Heart left ventricle (tissue), 13 donors: ENCODE results near the gene UNC5C.

ENCODE experiments used
- POLR2A ChIP-seq, 2 donors: fragments of 450-650 bp; IDR thresholded peaks; one replicate each; pipeline ENCODE4 v1.6.1; 2017; ENCODE audit warnings: antibody characterized with exemption in 2 of 2, mild to moderate bottlenecking in 2 of 2, moderate library complexity in 2 of 2
- TF ChIP-seq, protein P1 (sequence below), 12 donors: fragments of 200-600 bp; sonication (generic) in 4 of 12; IDR thresholded peaks; one replicate each; pipeline versions ENCODE4 v1.5.0 to v1.8.0; 2018 to 2022; ENCODE audit warnings: antibody characterized with exemption in 12 of 12, mild to moderate bottlenecking in 5 of 12
- donor health status: ischemic (EF 13 %, LVEDD 7.1; RV severe dilation, severe dysfunction).
- donor health status: DM: no; HTN: yes; CAD: no.
- donor health status: DM: no; HTN: no; CAD: no.
- donor health status: ischemic (EF 25% LVEDD 6.9; RV normal size, moderate dysfunction).
- donor health status: ischemic (EF 25% LVEDD 5.7; RV mildly dilated, moderate dysfunction).
- donor health status: ischemic (EF 35%, LVEDD 5.7; RV mildly dilated, moderate dysfunction).
- donor health status: nonischemic (EF 11% LVEDD 7.7; RV severe dilation, severe dysfunction).
- donor health status: DM: yes; HTN: yes; CAD: no.
- donor health status: PGD.
- donor health status: ischemic (EF 29% LVEDD 5.4; RV normal size, mild dysfunction).
- donor health status: nonischemic (EF 23%, LVEDD 6.1; RV moderate dilation, normal function).

DNA sequence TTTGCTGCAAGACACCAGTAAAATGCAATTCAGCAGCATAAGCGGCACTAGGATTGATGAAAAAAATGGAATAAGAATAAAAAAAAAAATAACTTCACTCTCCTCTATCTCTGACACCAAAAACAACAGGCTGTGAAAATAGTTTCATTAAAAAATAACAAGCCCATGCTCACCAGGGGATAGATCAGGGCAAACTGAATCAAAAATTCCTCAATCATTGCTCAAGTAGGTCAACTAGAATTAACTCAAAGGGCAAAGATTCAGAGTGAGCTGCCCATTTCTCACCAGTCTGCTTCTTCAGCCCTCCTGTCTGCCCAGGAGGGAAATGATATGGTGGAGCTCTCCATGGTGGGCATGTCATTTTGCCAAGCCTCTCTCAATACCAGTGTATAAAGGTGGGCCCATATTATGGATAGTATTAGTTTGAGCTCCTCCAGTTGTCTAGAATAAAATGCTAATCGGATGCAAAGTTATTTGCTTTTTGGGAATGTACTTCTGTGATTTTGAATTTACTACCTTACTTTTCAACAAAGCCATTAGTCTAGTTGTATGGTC lies 153.9 kb downstream of the UNC5C start:
- TF ChIP-seq, protein P1, sequence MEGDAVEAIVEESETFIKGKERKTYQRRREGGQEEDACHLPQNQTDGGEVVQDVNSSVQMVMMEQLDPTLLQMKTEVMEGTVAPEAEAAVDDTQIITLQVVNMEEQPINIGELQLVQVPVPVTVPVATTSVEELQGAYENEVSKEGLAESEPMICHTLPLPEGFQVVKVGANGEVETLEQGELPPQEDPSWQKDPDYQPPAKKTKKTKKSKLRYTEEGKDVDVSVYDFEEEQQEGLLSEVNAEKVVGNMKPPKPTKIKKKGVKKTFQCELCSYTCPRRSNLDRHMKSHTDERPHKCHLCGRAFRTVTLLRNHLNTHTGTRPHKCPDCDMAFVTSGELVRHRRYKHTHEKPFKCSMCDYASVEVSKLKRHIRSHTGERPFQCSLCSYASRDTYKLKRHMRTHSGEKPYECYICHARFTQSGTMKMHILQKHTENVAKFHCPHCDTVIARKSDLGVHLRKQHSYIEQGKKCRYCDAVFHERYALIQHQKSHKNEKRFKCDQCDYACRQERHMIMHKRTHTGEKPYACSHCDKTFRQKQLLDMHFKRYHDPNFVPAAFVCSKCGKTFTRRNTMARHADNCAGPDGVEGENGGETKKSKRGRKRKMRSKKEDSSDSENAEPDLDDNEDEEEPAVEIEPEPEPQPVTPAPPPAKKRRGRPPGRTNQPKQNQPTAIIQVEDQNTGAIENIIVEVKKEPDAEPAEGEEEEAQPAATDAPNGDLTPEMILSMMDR (IDR thresholded peaks at IDR 0.05), result no peak
- no peak for TF ChIP-seq POLR2A (IDR thresholded peaks at IDR 0.05)
